SK-N-SH treated with all-trans-retinoic acid at 6 μM for 48 hours (cell line): ENCODE data around the gene TRIM33.
"Not testable (repeated sequence)": the region's sequence is repeated elsewhere in the genome, so short reads cannot be mapped to it uniquely, and the experiment has no call there.

ENCODE experiments used
- ATAC-seq: fragments of 200-7000 bp; cut with Tn5 transposase; 3 replicates; pipeline ENCODE4 v1.9.1; 2020; ENCODE audit warnings: mild to moderate bottlenecking, moderate library complexity
- BACH2 ChIP-seq: fragments of 250-450 bp; sonication (Bioruptor Pico); IDR thresholded peaks from 2 replicates; pipeline ENCODE4 v1.9.0; 2021; ENCODE audit warnings: mild to moderate bottlenecking, borderline replicate concordance
- CREB5 ChIP-seq: fragments of 250-450 bp; sonication (Bioruptor Pico); IDR thresholded peaks from 2 replicates; pipeline ENCODE4 v1.5.1; 2020; ENCODE audit warnings: low read depth, mild to moderate bottlenecking, moderate library complexity
- CSDC2 ChIP-seq: fragments of 250-450 bp; sonication (Bioruptor Pico); IDR thresholded peaks from 2 replicates; pipeline ENCODE4 v1.5.0; 2020; ENCODE audit warnings: mild to moderate bottlenecking, moderate library complexity
- CSRNP3 ChIP-seq: fragments of 250-450 bp; sonication (Bioruptor Pico); IDR thresholded peaks from 2 replicates; pipeline ENCODE4 v1.5.1; 2021; ENCODE audit warnings: mild to moderate bottlenecking, moderate library complexity
- ESRRG ChIP-seq: fragments of 250-450 bp; sonication (Bioruptor Pico); IDR thresholded peaks from 2 replicates; pipeline ENCODE4 v1.6.1; 2021; ENCODE audit warnings: mild to moderate bottlenecking
- ISL1 ChIP-seq: fragments of 250-450 bp; sonication (Bioruptor Pico); IDR thresholded peaks from 2 replicates; pipeline ENCODE4 v2.1.2; 2022; ENCODE audit warnings: mild to moderate bottlenecking, moderate library complexity
- OSR1 ChIP-seq: fragments of 250-450 bp; sonication (Bioruptor Pico); IDR thresholded peaks from 2 replicates; pipeline ENCODE4 v1.8.0; 2022; ENCODE audit warnings: moderate library complexity, mild to moderate bottlenecking, inconsistent platforms
- PATZ1 ChIP-seq: fragments of 250-450 bp; sonication (Bioruptor Pico); IDR thresholded peaks from 2 replicates; pipeline ENCODE4 v1.8.0; 2020; ENCODE audit warnings: mild to moderate bottlenecking, moderate library complexity, borderline replicate concordance
- POU6F1 ChIP-seq: fragments of 250-450 bp; sonication (Bioruptor Pico); IDR thresholded peaks from 2 replicates; pipeline ENCODE4 v1.8.0; 2021; ENCODE audit warnings: low read depth, mild to moderate bottlenecking, moderate library complexity, borderline replicate concordance
- RARB ChIP-seq: fragments of 250-450 bp; sonication (Bioruptor Pico); IDR thresholded peaks from 2 replicates; pipeline ENCODE4 v1.8.0; 2021; ENCODE audit warnings: mild to moderate bottlenecking, moderate library complexity
- SNAI2 ChIP-seq: fragments of 250-450 bp; sonication (Bioruptor Pico); IDR thresholded peaks from 2 replicates; pipeline ENCODE4 v1.5.0; 2020; ENCODE audit warnings: mild to moderate bottlenecking, moderate library complexity
- TCF4 ChIP-seq: fragments of 250-450 bp; sonication (Bioruptor Pico); IDR thresholded peaks from 2 replicates; pipeline ENCODE4 v1.8.0; 2021; ENCODE audit warnings: mild to moderate bottlenecking, moderate library complexity, borderline replicate concordance
- TOX ChIP-seq: fragments of 250-450 bp; sonication (Bioruptor Pico); IDR thresholded peaks from 2 replicates; pipeline ENCODE4 v1.8.0; 2021; ENCODE audit warnings: mild to moderate bottlenecking, moderate library complexity, borderline replicate concordance
- TSHZ2 ChIP-seq: fragments of 250-450 bp; sonication (Bioruptor Pico); IDR thresholded peaks from 2 replicates; pipeline ENCODE4 v1.5.0; 2020; ENCODE audit warnings: mild to moderate bottlenecking, moderate library complexity
- ZC3H10 ChIP-seq: fragments of 250-450 bp; sonication (Bioruptor Pico); IDR thresholded peaks from 2 replicates; pipeline ENCODE4 v1.5.1; 2021; ENCODE audit warnings: mild to moderate bottlenecking, moderate library complexity
- ZFP3 ChIP-seq: fragments of 250-450 bp; sonication (Bioruptor Pico); IDR thresholded peaks from 2 replicates; pipeline ENCODE4 v1.5.0; 2020; ENCODE audit warnings: mild to moderate bottlenecking, moderate library complexity
- ZNF565 ChIP-seq: fragments of 450-650 bp; formaldehyde crosslinking; conservative IDR thresholded peaks from 2 replicates; pipeline ENCODE4 v1.5.0; 2020; ENCODE audit warnings: low read depth, mild to moderate bottlenecking, moderate library complexity
- ZNF70 ChIP-seq: fragments of 450-650 bp; formaldehyde crosslinking; IDR thresholded peaks from 2 replicates; pipeline ENCODE4 v1.5.0; 2020; ENCODE audit warnings: mild to moderate bottlenecking, moderate library complexity
- ZNF8 ChIP-seq: fragments of 450-650 bp; formaldehyde crosslinking; IDR thresholded peaks from 2 replicates; pipeline ENCODE4 v1.5.0; 2020; ENCODE audit warnings: mild to moderate bottlenecking, moderate library complexity

TRIM33 gene

GRCh38 chr1:114448370-114449036 lies 62.5 kb downstream of the TRIM33 start:
- TF ChIP-seq ZC3H10 (CRISPR knock-in tag) (no peak), TCF4 (no peak), POU6F1 (CRISPR knock-in tag) (no peak), SNAI2 (CRISPR knock-in tag) (no peak), ZNF565 (CRISPR knock-in tag) (no peak), TSHZ2 (CRISPR knock-in tag) (no peak), CREB5 (CRISPR knock-in tag) (no peak), RARB (no peak), ZNF8 (CRISPR knock-in tag) (no peak), ESRRG (CRISPR knock-in tag) (no peak), OSR1 (CRISPR knock-in tag) (no peak), TOX (CRISPR knock-in tag) (no peak), CSRNP3 (no peak), CSDC2 (no peak), BACH2 (CRISPR knock-in tag) (no peak), ISL1 (no peak)
- no peak for ATAC-seq

GRCh38 chr1:114446198-114446597 lies 64.8 kb downstream of the TRIM33 start:
- ATAC-seq, result no peak
- no peak for TF ChIP-seq TSHZ2 (CRISPR knock-in tag)
- TF ChIP-seq ZNF70 (CRISPR knock-in tag), result no peak
- TF ChIP-seq PATZ1 (CRISPR knock-in tag), result no peak
- TF ChIP-seq BACH2 (CRISPR knock-in tag), result no peak
- no peak for TF ChIP-seq ZNF8 (CRISPR knock-in tag)
- no peak for TF ChIP-seq ZFP3 (CRISPR knock-in tag)
- TF ChIP-seq RARB, result no peak
- TF ChIP-seq SNAI2 (CRISPR knock-in tag), result no peak

- not testable (repeated sequence) for ATAC-seq
Observed at GRCh38 chr1:114443226-114443625, 67.8 kb downstream of the TRIM33 start.
